Limb (tissue), 2 donors: ENCODE data around the gene VCL.
"Not testable (repeated sequence)": the region's sequence is repeated elsewhere in the genome, so short reads cannot be mapped to it uniquely, and the experiment has no call there.

Experiments used
- DNase-seq, 2 donors: peaks; one replicate each; pipeline ENCODE4 v3.0.0-alpha.2; 2016; ENCODE audit errors: extremely low spot score in 2 of 2

Gene VCL

DNA sequence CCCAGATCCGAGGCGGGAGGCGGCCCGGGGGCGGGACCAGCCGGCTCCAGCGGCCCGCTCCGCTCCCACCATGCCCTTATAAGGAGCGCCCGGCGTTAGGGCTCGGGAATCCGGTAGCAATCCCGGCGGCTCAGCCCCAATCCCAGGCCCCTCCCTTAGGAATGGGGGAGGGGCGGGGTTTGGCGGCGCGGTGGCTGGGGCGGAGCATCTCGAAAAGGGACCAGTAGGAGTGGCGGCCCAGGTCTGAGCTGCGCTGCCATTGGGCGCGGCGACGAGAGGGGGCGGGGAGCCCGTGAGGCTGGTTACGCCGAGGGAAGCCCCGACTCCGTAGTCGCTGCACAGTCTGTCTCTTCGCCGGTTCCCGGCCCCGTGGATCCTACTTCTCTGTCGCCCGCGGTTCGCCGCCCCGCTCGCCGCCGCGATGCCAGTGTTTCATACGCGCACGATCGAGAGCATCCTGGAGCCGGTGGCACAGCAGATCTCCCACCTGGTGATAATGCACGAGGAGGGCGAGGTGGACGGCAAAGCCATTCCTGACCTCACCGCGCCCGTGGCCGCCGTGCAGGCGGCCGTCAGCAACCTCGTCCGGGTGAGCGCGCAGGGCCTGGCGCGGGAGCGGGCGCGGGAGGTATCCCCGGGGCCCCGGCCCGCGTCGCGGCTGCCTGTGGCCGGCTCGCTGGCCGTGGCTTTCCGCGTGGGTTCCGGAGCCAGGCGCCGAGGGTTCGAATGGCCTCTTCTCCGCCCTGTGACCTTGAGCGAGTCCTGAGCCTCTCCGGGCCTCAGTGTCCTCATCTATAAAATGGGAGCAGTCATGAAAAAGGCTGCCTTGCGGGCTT lies at the start of gene VCL:
Gene VCL (plus strand): TSS at position 330 of the 836 bp plus-strand sequence. CDS start 92 bp downstream, at position 422.
- DNase-seq: peak; percentile 98 to 100

DNA sequence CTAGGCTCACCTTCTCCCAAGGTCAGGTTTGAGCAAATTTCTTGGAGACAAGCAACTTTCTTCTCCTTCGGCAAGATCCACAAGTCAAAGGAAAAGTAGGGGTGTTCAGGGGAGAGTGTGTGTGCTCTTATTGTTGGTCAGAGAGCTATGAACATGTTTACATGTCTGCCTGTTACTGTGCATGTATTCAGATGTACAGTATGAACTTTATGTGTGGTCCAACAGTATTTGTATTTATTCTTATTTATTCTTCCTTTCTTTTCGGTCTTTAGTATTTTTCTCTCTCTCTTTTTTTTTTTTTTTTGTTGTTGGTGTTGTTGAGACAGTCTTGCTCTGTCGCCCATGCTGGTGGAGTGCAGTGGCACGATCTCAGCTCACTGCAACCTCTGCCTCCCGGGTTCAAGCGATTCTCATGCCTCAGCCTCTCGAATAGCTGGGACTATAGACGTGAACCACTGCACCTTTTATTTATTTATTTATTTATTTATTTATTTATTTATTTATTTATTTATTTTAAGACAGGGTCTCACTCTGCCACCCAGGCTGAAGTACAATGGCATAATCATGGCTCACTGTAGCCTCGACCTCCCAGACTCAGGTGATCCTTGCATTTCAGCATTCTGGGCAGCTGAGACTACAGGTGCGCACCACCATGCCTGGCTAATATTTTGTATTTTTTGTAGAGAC lies 48.8 kb upstream of the VCL start:
- DNase-seq: no peak

DNA sequence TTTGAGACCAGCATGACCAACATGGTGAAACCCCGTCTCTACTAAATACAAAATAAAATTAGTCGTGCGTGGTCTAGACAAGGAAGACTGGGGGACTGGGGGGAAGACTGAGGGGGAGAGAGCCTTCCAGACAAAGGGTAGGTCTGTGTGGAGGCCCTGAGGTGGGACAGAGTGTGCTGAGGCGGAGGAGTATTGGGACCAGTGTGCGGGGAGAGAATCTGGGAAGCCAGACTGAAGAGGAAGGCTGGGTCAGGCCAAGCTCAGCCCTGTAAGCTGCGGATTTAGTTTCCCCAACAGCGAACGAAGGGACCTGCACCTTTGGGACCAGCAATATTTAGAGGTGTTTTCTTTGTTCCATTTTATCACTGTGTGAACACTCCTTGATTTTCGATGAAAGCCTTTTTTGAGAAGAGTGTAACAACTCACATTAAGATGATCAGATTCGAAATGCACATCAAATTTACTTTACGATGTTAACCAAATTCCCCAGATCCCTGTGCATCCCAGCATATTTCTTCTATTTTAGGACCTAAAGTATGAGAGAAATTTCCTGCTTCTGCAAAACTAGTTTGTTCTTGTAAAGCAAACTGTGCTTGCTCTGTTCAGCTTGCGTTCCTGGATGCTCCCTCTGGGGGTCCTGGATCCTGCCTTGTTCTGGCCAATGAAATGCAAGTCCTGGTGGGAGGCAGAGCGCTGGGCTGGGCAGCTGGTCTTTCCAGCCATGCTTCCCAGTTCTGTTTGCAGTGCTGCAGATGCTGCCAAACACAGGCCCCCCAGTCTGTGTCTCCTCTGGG lies 47.6 kb upstream of the VCL start:
- DNase-seq: peak; percentile 72 to 81

GRCh38 chr10:73953665-73954064 lies 44.3 kb upstream of the VCL start:
- no peak for DNase-seq

GRCh38 chr10:73954737-73955136 lies 43.2 kb upstream of the VCL start:
- DNase-seq: no peak

GRCh38 chr10:73955719-73956118 lies 42.2 kb upstream of the VCL start:
- DNase-seq: no peak

- DNase-seq: peak in 1 of 2 donors; percentile 46
These were observed 41.2 kb upstream of the VCL start for GRCh38 chr10:73956476-73957359.

GRCh38 chr10:73959484-73960243 lies 38.3 kb upstream of the VCL start:
- DNase-seq: no peak

DNA sequence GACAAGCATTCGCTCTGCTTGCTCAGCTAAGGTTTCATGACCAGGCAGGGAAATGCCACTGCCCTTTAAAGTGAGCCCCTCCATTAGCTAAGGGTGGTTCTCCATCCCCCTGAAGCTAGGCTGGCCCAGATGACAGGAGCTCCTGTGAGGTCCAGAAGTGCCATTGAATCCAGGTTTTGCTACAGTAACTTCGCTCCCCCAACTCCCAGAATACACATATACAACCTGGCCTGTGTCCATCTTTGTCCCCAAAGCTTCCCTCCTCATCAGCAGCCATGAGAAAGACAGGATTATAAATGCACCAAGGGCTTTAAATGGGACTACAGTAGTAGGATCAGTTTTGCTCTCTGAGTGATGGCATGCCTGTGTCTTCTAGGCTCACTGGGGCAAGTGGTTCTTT lies 35.5 kb upstream of the VCL start:
- no peak for DNase-seq

DNA sequence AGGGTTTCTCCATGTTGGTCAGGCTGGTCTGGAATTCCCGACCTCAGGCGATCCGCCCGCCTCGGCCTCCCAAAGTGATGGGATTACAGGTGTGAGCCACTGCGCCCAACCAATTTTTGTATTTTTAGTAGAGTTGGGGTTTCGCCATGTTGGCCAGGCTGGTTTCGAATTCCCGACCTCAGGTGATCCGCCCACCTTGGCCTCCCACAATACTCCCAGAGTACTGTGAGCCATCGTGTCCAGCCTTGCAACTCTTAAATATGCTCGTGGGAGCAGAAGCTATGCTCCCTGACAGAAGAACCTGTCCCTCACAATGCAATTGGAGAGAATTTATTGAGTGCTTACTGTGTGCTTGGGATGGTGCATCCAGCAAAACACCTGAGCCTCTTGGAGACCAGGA lies 34.4 kb upstream of the VCL start:
- DNase-seq: not testable (repeated sequence)

GRCh38 chr10:73964743-73965142 lies 33.2 kb upstream of the VCL start:
- DNase-seq: no peak

- not testable (repeated sequence) for DNase-seq
These were observed 32.5 kb upstream of the VCL start for GRCh38 chr10:73965267-73965889.

DNA sequence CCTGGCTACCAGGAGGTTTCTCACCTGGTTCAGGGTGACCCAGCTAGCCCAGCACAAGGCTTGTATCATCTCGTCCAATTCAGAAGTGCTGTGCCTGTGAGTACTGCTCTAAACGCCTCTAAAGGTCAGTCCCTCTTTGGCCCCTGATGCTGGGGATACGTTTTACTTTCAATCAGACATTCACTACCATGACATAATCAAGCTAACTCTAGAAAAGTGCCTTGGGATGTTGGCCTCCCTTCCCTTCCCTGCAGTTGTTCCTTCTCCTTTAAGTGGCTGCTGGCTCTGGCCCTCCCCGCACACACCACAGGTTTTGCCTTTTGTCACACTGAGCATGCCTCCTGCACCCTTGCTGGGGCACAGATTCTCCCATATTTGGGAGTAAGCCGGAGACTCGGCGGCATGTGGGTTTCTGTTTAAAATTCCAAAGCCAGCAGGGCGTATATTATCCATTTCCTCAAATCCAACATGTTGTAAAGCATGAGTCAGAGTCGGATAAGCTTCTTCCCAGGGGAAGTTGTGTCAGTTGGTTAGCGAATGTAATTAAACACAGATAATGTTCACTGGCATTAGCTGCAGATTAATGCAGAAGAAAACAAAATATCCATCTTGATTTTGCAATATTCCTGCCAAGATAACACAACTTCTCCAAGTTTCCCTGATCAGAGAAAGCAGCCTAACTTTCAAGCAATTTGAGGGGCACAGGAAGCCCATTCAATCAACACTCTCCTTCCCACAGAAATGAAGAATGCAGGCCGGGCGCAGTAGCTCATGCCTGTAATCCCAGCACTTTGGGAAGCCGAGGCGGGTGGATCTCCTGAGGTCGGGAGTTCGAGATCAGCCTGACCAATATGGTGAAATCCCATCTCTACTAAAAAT lies 31.8 kb upstream of the VCL start:
- DNase-seq: peak; percentile 79 to 89

- DNase-seq: no peak
These were observed 30.9 kb upstream of the VCL start for GRCh38 chr10:73967022-73967429.

- no peak for DNase-seq
These were observed 30.4 kb upstream of the VCL start for GRCh38 chr10:73967544-73967943.

GRCh38 chr10:73968098-73968521 lies 29.8 kb upstream of the VCL start:
- DNase-seq: no peak

DNA sequence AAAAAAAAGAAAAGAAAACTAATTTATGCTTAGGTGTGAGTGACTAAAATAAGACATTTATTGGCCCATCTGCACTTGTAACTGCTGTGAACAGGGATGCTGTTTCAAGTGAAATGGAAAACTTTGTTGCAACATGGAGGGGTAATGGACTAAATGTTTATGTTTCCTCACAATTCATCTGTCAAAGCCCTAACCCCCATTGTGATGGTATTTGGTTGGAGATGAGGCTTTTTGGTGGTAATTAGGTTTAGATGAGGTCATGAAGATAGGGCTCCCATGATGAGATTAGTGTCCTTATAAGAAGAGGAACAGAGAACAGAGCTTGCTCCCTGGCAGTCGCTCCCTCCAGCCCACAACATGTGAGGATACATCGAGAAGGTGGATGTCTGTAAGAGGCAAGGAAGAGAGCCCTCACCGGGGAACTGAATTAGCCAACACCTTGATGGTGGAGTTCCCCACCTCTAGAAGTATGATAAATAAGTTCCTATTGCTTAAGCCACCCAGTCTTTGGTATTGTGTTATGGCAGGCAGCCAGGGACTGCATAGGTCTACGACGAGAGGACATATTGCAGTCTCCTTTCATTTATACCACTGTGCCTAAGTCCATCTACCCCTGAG lies 28.6 kb upstream of the VCL start:
- DNase-seq: no peak

DNA sequence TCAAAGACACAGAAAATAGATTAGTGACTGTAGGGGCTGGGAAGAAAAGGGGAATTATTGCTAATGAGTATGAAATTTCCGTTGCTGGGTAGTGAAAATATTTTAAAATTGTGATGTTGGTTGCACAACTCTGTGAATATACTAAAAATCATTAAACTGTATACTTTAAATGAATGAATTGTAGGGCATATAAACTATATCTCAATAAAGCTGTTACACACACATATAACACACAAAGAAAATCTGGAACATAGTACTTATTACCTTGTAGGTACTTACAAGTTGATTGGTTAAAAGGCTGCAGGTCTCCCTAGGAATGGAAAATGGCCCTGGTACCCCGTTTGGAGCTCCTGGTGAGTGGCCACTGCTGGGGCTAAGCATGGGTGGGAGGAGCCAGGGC lies 27.1 kb upstream of the VCL start:
- no peak for DNase-seq
